H1 (cell line): ENCODE results near the gene IGSF5. TPM values are rescaled to one million over a fixed set of nuclear protein-coding genes. Genes with fewer than 3 reads are reported as not detected.

ENCODE experiments used
- CTCF ChIA-PET: fragments of 300-600 bp; sonication (Branson Sonifier 250); formaldehyde crosslinking; loops from one replicate; lab custom pipeline; 2021; ENCODE audit not compliant: partially characterized antibody; lab: Charles Lee
- POLR2A ChIA-PET: fragments of 300-600 bp; sonication (Branson Sonifier 250); formaldehyde crosslinking; loops from one replicate; lab custom pipeline; 2021; ENCODE audit warnings: inconsistent platforms; ENCODE audit not compliant: partially characterized antibody; lab: Charles Lee
- DNase-seq, 2 experiments: peaks; one replicate each; pipeline versions ENCODE4 v3.0.0 to v3.0.0-alpha.2; 2010 to 2022; ENCODE audit warnings: low spot score in 2 of 2, low read depth in 1 of 2, mixed read lengths in 1 of 2
- FAIRE-seq: peaks from 2 replicates; lab custom pipeline; 2011; peaks lifted over from hg19 to GRCh38; lab: Jason Lieb, UNC
- H2AFZ ChIP-seq: 2 replicates; pipeline ENCODE4 v1.8.1; 2012; ENCODE audit warnings: low read length, inconsistent platforms
- H2AK5ac ChIP-seq: 2 replicates; pipeline ENCODE4 v1.6.1; 2013; ENCODE audit warnings: low read depth, low read length
- H2BK120ac ChIP-seq: replicated peaks from 2 replicates; pipeline ENCODE3; 2013; ENCODE audit warnings: low read depth, low read length, inconsistent platforms
- H2BK12ac ChIP-seq: 2 replicates; pipeline ENCODE4 v1.6.1; 2013; ENCODE audit warnings: low read depth, low read length
- H2BK15ac ChIP-seq: 2 replicates; pipeline ENCODE4 v1.6.1; 2013; ENCODE audit warnings: low read length
- H2BK20ac ChIP-seq: 2 replicates; pipeline ENCODE4 v1.6.1; 2013; ENCODE audit warnings: low read length
- H2BK5ac ChIP-seq: 2 replicates; pipeline ENCODE4 v1.6.1; 2013; ENCODE audit warnings: low read depth, low read length
- H3K14ac ChIP-seq: 2 replicates; pipeline ENCODE4 v1.6.1; 2013; ENCODE audit warnings: inconsistent platforms; ENCODE audit not compliant: insufficient read length
- H3K18ac ChIP-seq: 2 replicates; pipeline ENCODE4 v1.6.1; 2013; ENCODE audit warnings: low read length; ENCODE audit errors: extremely low read depth
- H3K23ac ChIP-seq: 2 replicates; pipeline ENCODE4 v1.6.1; 2013; ENCODE audit warnings: inconsistent platforms; ENCODE audit not compliant: insufficient read length
- H3K23me2 ChIP-seq: 2 replicates; pipeline ENCODE4 v1.6.1; 2013; ENCODE audit warnings: low read depth, low read length
- H3K27ac ChIP-seq: 2 replicates; pipeline ENCODE4 v1.6.1; 2011; ENCODE audit warnings: low read depth, low read length, inconsistent platforms
- H3K27me3 ChIP-seq, 4 experiments: replicated peaks in 1 of 4; 1 replicate in 1 of 4; 2 replicates in 3 of 4; pipeline versions ENCODE4 v1.6.1 to v1.8.1; 2011 to 2013; ENCODE audit warnings: low read length in 3 of 4, mild to moderate bottlenecking in 3 of 4, inconsistent platforms in 2 of 4, mixed read lengths in 2 of 4, moderate library complexity in 1 of 4; ENCODE audit not compliant: control insufficient read depth in 3 of 4, insufficient read depth in 3 of 4; ENCODE audit errors: extremely low read depth in 1 of 4
- H3K36me3 ChIP-seq, 4 experiments: 2 replicates each; pipeline versions ENCODE4 v1.6.1 to v1.8.1; 2011 to 2013; ENCODE audit warnings: mild to moderate bottlenecking in 4 of 4, low read length in 3 of 4, moderate library complexity in 2 of 4, control low read depth in 1 of 4, inconsistent platforms in 1 of 4; ENCODE audit not compliant: insufficient read depth in 4 of 4, control insufficient read depth in 2 of 4
- H3K4ac ChIP-seq: replicated peaks from 2 replicates; pipeline ENCODE3; 2013; ENCODE audit warnings: low read length, low read depth, mixed read lengths, inconsistent platforms; ENCODE audit not compliant: insufficient read length
- H3K4me1 ChIP-seq, 4 experiments: replicated peaks in 1 of 4; 1 replicate in 1 of 4; 2 replicates in 3 of 4; pipeline versions ENCODE4 v1.6.1 to v1.8.1; 2011 to 2013; ENCODE audit warnings: low read length in 3 of 4, inconsistent platforms in 2 of 4, mixed read lengths in 1 of 4; ENCODE audit not compliant: insufficient read depth in 4 of 4, control insufficient read depth in 3 of 4
- H3K4me2 ChIP-seq, 2 experiments: 2 replicates each; pipeline versions ENCODE4 v1.6.1 to v1.8.1; 2011 to 2013; ENCODE audit warnings: low read depth in 2 of 2, low read length in 2 of 2, control low read depth in 1 of 2, inconsistent platforms in 1 of 2, mild to moderate bottlenecking in 1 of 2; ENCODE audit not compliant: insufficient read depth in 1 of 2
- H3K4me3 ChIP-seq, 4 experiments: fragments of 200-600, 300-600 bp in 1 of 4; sonication (generic), shearing (Covaris generic), sonication (Bioruptor Twin) in 1 of 4; 2 replicates each; pipeline versions ENCODE4 v1.5.1 to v1.8.1; 2011 to 2016; ENCODE audit warnings: low read length in 4 of 4, low read depth in 3 of 4, control low read depth in 2 of 4, inconsistent platforms in 2 of 4, mild to moderate bottlenecking in 2 of 4, mixed read lengths in 1 of 4, moderate library complexity in 1 of 4; ENCODE audit not compliant: insufficient read depth in 2 of 4; ENCODE audit errors: extremely low read depth in 1 of 4
- H3K56ac ChIP-seq: replicated peaks from 2 replicates; pipeline ENCODE3; 2013; ENCODE audit warnings: low read depth, mild to moderate bottlenecking, mixed read lengths, low read length, inconsistent platforms; ENCODE audit not compliant: insufficient read length
- H3K79me1 ChIP-seq: 2 replicates; pipeline ENCODE4 v1.6.1; 2013; ENCODE audit warnings: low read depth, low read length, control low read depth
- H3K79me2 ChIP-seq, 2 experiments: 2 replicates each; pipeline versions ENCODE4 v1.6.1 to v1.8.1; 2012 to 2013; ENCODE audit warnings: low read length in 2 of 2, mild to moderate bottlenecking in 2 of 2, inconsistent platforms in 1 of 2; ENCODE audit not compliant: insufficient read depth in 2 of 2, control insufficient read depth in 1 of 2
- H3K9ac ChIP-seq, 4 experiments: replicated peaks in 1 of 4; 1 replicate in 1 of 4; 2 replicates in 3 of 4; pipeline versions ENCODE4 v1.6.1 to v1.8.1; 2011 to 2013; ENCODE audit warnings: low read depth in 3 of 4, low read length in 3 of 4, control low read depth in 2 of 4, mild to moderate bottlenecking in 2 of 4, moderate library complexity in 2 of 4, inconsistent platforms in 1 of 4; ENCODE audit errors: extremely low read depth in 1 of 4
- H3K9me3 ChIP-seq, 2 experiments: 2 replicates each; pipeline versions ENCODE4 v1.6.1 to v1.8.1; 2012 to 2013; ENCODE audit warnings: mild to moderate bottlenecking in 2 of 2, moderate library complexity in 2 of 2, control low read depth in 1 of 2, inconsistent platforms in 1 of 2, low read depth in 1 of 2, low read length in 1 of 2, mixed read lengths in 1 of 2; ENCODE audit not compliant: insufficient read depth in 2 of 2
- H4K20me1 ChIP-seq, 2 experiments: replicated peaks in 1 of 2; 2 replicates each; pipeline versions ENCODE3 to v1.8.1; 2011 to 2013; ENCODE audit warnings: inconsistent platforms in 2 of 2, low read length in 2 of 2, mild to moderate bottlenecking in 1 of 2; ENCODE audit not compliant: insufficient read depth in 2 of 2, control insufficient read depth in 1 of 2
- H4K5ac ChIP-seq: 2 replicates; pipeline ENCODE4 v1.6.1; 2013; ENCODE audit warnings: low read length, low read depth, mixed read lengths, inconsistent platforms; ENCODE audit not compliant: insufficient read length
- H4K8ac ChIP-seq: 2 replicates; pipeline ENCODE4 v1.8.0; 2013; ENCODE audit warnings: mild to moderate bottlenecking, moderate library complexity, low read length, inconsistent platforms; ENCODE audit not compliant: insufficient read depth; ENCODE audit errors: extremely low read depth
- H4K91ac ChIP-seq: replicated peaks from 2 replicates; pipeline ENCODE3; 2013; ENCODE audit warnings: low read length, mixed read lengths, inconsistent platforms; ENCODE audit not compliant: insufficient read length
- CHD1 ChIP-seq: IDR thresholded peaks from 2 replicates; pipeline ENCODE4 v1.6.1; 2012; ENCODE audit warnings: low read depth, low read length, improper control_type of control experiment
- JUN ChIP-seq: IDR thresholded peaks from 2 replicates; pipeline ENCODE4 v1.6.1; 2011; ENCODE audit warnings: low read depth, mild to moderate bottlenecking, improper control_type of control experiment, low read length
- KDM1A ChIP-seq: fragments of 200-600, 300-600 bp; sonication (generic); IDR thresholded peaks from 2 replicates; pipeline ENCODE4 v1.7.1; 2016; ENCODE audit warnings: mild to moderate bottlenecking, low read length, borderline replicate concordance
- RBBP5 ChIP-seq: IDR thresholded peaks from 2 replicates; pipeline ENCODE4 v1.7.1; 2012; ENCODE audit warnings: low read depth, mild to moderate bottlenecking, inconsistent platforms, low read length, moderate library complexity, borderline replicate concordance
- SRF ChIP-seq: IDR thresholded peaks from 2 replicates; pipeline ENCODE4 v1.6.1; 2011; ENCODE audit warnings: mild to moderate bottlenecking, low read depth, low read length, moderate library complexity
- WGBS, 2 experiments: shearing (Covaris generic) in 1 of 2; methylation state at CpG; one replicate each; pipeline versions ENCODE4 v1.1.6 to v1.1.7; 2013 to 2015; ENCODE audit warnings: low lambda C conversion rate in 2 of 2, mixed read lengths in 2 of 2, inconsistent platforms in 1 of 2, low coverage in 1 of 2, missing lambda C conversion rate in 1 of 2; ENCODE audit not compliant: insufficient replicate concordance in 2 of 2, insufficient coverage in 1 of 2, insufficient read length in 1 of 2; ENCODE audit errors: extremely low coverage in 1 of 2, missing lambda C conversion rate in 1 of 2; 5-methylcytosine and 5-hydroxymethylcytosine counted together
- polyA plus RNA-seq, 7 experiments: library from polyadenylated mRNA; depleted of rRNA in 3 of 7; stranded (reverse) in 5 of 7; unstranded in 2 of 7; fragments of >200 nt in 5 of 7; fragments of 200-250 nt in 2 of 7; gene quantifications; 1 replicate in 5 of 7; 2 replicates in 1 of 7; 4 replicates in 1 of 7; pipeline versions ENCODE4 v1.2.1 to v1.2.3, GENCODE V29; 2011 to 2013; ENCODE audit warnings: missing spikeins in 2 of 7, mixed read lengths in 2 of 7
- total RNA-seq: library from RNA; stranded (reverse); fragmentation: NEBNext Ultra II Directional; extraction: Animal tissue kit (Norgen Biotek cat#: 25700); gene quantifications from 2 replicates; pipeline ENCODE4 v1.2.1, GENCODE V29; 2021

IGSF5 gene
- total and polyA plus RNA-seq, 2 of the 8 experiments (the other 6 are each of a cell fraction or from before 2014, with no cell fraction given) = 4.4 to 5.4 TPM

DNA sequence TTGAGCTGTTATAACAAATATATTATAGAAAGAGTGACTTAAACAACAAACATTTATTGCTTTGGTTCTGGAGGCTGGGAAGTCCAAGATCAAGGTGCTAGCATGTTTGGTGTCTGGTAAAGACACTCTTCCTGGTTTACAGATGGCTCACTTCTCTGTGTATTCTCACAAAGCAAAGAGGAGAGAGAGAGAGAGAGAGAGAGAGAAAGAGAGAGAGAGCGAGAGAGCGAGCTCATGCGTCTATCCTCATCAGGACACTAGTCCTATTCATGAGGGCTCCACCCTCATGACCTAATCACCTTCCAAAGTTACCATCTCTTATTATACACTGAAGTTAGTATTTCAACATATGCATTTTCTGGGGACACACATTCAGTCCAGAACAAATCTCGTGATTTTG, 89.6 kb downstream of the IGSF5 start:
- DNase-seq (no peak), FAIRE-seq (no peak)
- WGBS, 2 experiments = 96% methylated on average over 4 of the region's 4 CpGs; no CpG with 5 or more reads in 1 of the 2 experiments
- H2BK20ac ChIP-seq = no peak overlapping the region
- H3K56ac ChIP-seq = no peak overlapping the region
- no peaks in the 10 kb centered on the region for H3K79me1 ChIP-seq
- no peak overlapping the region for H2BK120ac ChIP-seq
- no peaks in the 10 kb centered on the region for H3K9me3 ChIP-seq
- no peak overlapping the region for H2AFZ ChIP-seq
- CTCF ChIA-PET = interaction anchor here (0.8 kb wide), 1 partner anchor 46 kb away, joined by 3 read pairs; no protein-coding TSS in a partner anchor
- H4K20me1 ChIP-seq = no peaks in the 10 kb centered on the region
- POLR2A ChIA-PET = no interaction called here
- no peaks in the 10 kb centered on the region for H3K36me3 ChIP-seq
- H2AK5ac ChIP-seq = no peak overlapping the region
- TF ChIP-seq JUN (no peak), KDM1A (no peak), RBBP5 (no peak), SRF (no peak), CHD1 (no peak)
- H2BK5ac ChIP-seq = no peak overlapping the region
- no peak overlapping the region for H4K8ac ChIP-seq
- no peak overlapping the region for H3K14ac ChIP-seq
- H3K27ac ChIP-seq = no peak overlapping the region
- H3K23me2 ChIP-seq = no peaks in the 10 kb centered on the region
- H3K4me2 ChIP-seq = no peak overlapping the region
- H2BK12ac ChIP-seq = no peak overlapping the region
- H4K91ac ChIP-seq = no peak overlapping the region
- no peaks in the 10 kb centered on the region for H3K79me2 ChIP-seq
- no peak overlapping the region for H3K4me3 ChIP-seq
- no peak overlapping the region for H4K5ac ChIP-seq
- H2BK15ac ChIP-seq = no peak overlapping the region
- no peak overlapping the region for H3K18ac ChIP-seq
- H3K9ac ChIP-seq = no peak overlapping the region
- H3K4ac ChIP-seq = no peak overlapping the region
- H3K23ac ChIP-seq = no peak overlapping the region
- no peaks in the 10 kb centered on the region for H3K4me1 ChIP-seq
- H3K27me3 ChIP-seq = no peaks in the 10 kb centered on the region
